ENCODE results near the gene IDH3G. TPM values are rescaled to one million over a fixed set of nuclear protein-coding genes. Genes with fewer than 3 reads are reported as not detected.

The IDH3G gene
- total RNA-seq, 6 donors from 2014 or later: 43.5 to 98.5 (median 57.4) TPM

DNA sequence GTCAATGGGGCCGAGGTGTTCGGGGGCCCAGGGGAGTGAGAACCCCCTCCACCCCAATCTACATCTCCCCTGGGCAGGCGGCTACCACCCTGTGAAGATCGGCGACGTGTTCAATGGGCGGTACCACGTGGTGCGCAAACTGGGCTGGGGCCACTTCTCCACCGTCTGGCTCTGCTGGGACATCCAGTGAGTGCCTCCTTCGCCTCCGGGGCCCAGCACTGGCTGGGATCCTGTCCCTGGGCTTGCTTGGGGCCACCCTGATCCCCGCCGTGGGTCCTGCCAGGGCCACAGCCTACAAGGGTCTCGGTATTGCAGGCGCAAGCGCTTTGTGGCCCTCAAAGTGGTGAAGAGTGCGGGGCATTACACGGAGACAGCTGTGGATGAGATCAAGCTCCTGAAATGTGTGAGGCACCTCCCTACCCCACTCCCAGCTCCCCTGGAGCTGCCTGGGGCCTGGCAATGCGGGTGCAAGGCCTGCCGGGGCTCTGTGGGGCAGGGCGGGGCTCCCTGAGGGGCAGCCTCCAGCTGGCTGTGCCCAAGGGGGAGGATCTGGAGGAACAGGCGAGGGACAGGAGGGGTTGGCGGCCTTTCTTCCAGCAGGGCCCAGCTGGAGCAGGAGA, 12.6 kb downstream of the IDH3G start:
- 83% methylated on average over 16 of the region's 24 CpGs; no CpG with 5 or more reads in 1 of the 2 donors for WGBS, 2 donors
- H3K27ac ChIP-seq: no peak overlapping the region

DNA sequence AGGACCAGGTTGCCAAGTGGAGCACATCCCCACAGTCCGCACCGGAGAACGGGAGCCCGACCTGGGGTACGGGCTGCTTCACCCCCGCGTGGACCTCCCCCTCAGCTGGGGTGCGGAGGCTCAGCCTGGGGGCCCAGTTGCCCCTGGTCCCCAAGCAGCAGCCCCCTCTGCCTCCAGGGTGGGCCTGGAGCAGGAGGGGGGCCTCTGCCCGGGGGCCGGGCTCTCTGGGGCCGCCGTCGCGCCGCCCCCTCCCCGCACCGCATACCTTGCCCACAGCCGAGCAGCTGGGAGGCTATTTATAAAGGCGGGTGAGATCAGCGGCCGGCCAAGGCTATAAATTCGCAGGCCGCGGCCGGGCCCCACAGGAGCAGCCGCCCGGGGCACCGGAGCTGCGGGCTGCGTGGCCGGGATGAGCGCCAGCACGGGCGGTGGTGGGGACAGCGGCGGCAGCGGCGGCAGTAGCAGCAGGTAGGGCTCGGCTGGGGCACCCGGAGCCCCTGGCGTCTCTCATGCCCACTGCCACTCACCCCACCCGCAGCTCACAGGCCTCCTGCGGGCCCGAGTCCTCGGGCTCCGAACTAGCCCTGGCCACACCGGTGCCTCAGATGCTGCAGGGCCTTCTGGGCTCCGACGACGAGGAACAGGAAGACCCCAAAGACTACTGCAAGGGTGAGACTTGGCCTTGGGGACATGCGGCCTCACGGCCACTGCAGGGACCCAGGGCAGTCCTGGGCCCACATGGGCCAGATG, 13.3 kb downstream of the IDH3G start, which contains the start of gene SRPK3:
SRPK3 (plus strand) TSS at position 364 of the 750 bp plus-strand sequence; CDS start at position 410, 46 bp downstream.
- TF ChIP-seq EP300 (IDR thresholded peaks at IDR 0.05): no peak
- TF ChIP-seq POLR2AphosphoS5 (IDR thresholded peaks at IDR 0.05): no peak
- no peak for TF ChIP-seq POLR2A (IDR thresholded peaks at IDR 0.05)
- TF ChIP-seq, protein P1, sequence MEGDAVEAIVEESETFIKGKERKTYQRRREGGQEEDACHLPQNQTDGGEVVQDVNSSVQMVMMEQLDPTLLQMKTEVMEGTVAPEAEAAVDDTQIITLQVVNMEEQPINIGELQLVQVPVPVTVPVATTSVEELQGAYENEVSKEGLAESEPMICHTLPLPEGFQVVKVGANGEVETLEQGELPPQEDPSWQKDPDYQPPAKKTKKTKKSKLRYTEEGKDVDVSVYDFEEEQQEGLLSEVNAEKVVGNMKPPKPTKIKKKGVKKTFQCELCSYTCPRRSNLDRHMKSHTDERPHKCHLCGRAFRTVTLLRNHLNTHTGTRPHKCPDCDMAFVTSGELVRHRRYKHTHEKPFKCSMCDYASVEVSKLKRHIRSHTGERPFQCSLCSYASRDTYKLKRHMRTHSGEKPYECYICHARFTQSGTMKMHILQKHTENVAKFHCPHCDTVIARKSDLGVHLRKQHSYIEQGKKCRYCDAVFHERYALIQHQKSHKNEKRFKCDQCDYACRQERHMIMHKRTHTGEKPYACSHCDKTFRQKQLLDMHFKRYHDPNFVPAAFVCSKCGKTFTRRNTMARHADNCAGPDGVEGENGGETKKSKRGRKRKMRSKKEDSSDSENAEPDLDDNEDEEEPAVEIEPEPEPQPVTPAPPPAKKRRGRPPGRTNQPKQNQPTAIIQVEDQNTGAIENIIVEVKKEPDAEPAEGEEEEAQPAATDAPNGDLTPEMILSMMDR (IDR thresholded peaks at IDR 0.05): no peak
- H3K27ac ChIP-seq: no peak within 1 kb of the TSS
- H3K4me3 ChIP-seq: no peak within 1 kb of the TSS
- H3K9me3 ChIP-seq: no peaks in the 10 kb centered on the region
- peaks cover 0 to 13% (median 1%) of the 10 kb centered on the region in 4 donors for H3K4me1 ChIP-seq
- peak in 1 of 2 donors; percentile 60 for DNase-seq
- no peak for ATAC-seq (ENCODE audit: low FRiP score in 2 of 2)
- H3K36me3 ChIP-seq: peaks cover 0 to 16% (median 5%) of the 10 kb centered on the region in 4 donors
- WGBS, 2 donors: 59% methylated on average over 38 of the region's 52 CpGs; no CpG with 5 or more reads in 1 of the 2 donors
- H3K27me3 ChIP-seq: peaks cover 0 to 12% (median 0%) of the 10 kb centered on the region in 4 donors

More for the DNA sequence above, 12.6 kb downstream of the IDH3G start:
- Histone ChIP-seq H3K4me3 (no peak overlapping the region), H3K9me3 (no peaks in the 10 kb centered on the region), H3K4me1 (peaks cover 0 to 13% (median 1%) of the 10 kb centered on the region in 4 donors), H3K36me3 (peaks cover 0 to 23% (median 11%) of the 10 kb centered on the region in 4 donors), H3K27me3 (peaks cover 0 to 12% (median 0%) of the 10 kb centered on the region in 4 donors)
- peak in 1 of 2 donors; percentile 6 for ATAC-seq (ENCODE audit: low FRiP score in 2 of 2)
- no peak for DNase-seq
- TF ChIP-seq POLR2A (IDR thresholded peaks at IDR 0.05): no peak

DNA sequence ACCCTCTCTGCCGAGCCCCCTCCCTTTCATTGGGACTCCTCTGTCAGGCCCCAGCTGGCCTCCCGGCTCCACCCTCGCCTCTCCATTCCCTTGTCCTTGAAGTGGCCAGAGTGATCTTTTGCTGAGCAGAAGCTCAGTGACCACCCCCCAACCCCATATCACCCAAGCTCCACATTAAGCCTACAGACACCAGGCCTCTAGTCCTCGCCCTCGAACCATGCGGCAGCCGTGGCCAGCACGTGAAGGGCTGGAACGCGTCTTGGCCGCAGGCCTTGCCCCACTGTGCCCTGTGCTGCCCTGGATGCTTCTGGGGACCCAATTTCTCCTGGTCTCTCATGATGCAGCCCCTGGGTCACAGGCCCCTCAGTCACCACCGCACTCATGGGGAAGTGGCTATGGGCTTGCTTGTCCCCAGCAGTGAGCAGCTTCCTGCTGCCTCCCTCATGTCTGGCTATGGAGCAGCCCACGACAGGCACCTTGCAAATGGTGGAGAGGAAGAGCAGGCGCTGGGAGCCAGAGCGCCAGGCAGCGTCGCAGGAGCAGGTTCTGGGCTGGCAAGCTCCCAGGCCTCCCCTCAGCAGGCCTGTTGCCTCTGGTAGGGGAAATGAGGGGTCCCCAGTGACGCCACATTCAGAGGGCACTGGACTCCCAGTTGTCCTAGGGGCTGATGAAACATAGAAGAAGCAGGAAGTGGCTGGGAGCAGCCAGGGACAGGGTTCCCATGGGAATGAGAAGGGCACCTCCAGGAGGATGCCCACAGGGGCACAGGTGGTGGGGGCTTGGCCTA, 14.1 kb downstream of the IDH3G start:
- Histone ChIP-seq H3K4me3 (no peak overlapping the region), H3K4me1 (peaks cover 0 to 13% (median 1%) of the 10 kb centered on the region in 4 donors), H3K27me3 (peaks cover 0 to 12% (median 0%) of the 10 kb centered on the region in 4 donors), H3K27ac (no peak overlapping the region), H3K9me3 (no peaks in the 10 kb centered on the region), H3K36me3 (peaks cover 0 to 8% (median 0%) of the 10 kb centered on the region in 4 donors)
- no peak for ATAC-seq (ENCODE audit: low FRiP score in 2 of 2)
- WGBS, 2 donors: 70 to 79% methylated on average over 3 to 18 of the region's 18 CpGs
- TF ChIP-seq POLR2A (IDR thresholded peaks at IDR 0.05) (no peak), EP300 (IDR thresholded peaks at IDR 0.05) (no peak), POLR2AphosphoS5 (IDR thresholded peaks at IDR 0.05) (no peak)
- TF ChIP-seq, protein P1 (IDR thresholded peaks at IDR 0.05): no peak
- no peak for DNase-seq

DNA sequence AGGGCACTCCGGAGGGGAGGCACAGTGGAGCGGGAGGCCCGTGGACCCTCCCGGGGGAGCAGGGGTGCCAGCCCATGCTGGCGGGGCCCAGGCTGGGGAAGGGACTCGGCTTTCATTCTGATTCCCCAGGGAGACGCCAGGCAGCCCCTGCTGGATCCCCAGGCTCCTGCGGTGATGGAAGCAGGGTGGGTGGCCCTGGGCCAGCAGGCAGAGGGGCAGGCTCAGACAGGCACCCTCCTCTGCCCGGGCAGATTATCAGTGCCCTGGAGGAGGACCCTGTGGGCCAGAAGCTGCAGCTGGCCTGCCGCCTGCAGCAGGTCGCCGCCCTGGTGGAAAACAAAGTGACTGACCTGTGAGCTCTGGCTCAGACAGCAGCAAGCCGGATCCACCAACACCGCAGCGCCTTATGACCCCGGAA, 15.5 kb downstream of the IDH3G start:
- ATAC-seq (ENCODE audit: low FRiP score in 2 of 2) (no peak), DNase-seq (no peak)
- TF ChIP-seq EP300 (IDR thresholded peaks at IDR 0.05) (no peak), POLR2A (IDR thresholded peaks at IDR 0.05) (no peak), POLR2AphosphoS5 (IDR thresholded peaks at IDR 0.05) (no peak)
- TF ChIP-seq, protein P1 (IDR thresholded peaks at IDR 0.05): no peak
- H3K27ac ChIP-seq: no peak overlapping the region
- H3K27me3 ChIP-seq: peaks cover 0 to 12% (median 0%) of the 10 kb centered on the region in 4 donors
- no peaks in the 10 kb centered on the region for H3K36me3 ChIP-seq
- WGBS, 2 donors: 89% methylated on average over 7 of the region's 16 CpGs; no CpG with 5 or more reads in 1 of the 2 donors
- H3K4me3 ChIP-seq: no peak overlapping the region
- H3K9me3 ChIP-seq: no peaks in the 10 kb centered on the region
- peaks cover 0 to 13% (median 1%) of the 10 kb centered on the region in 4 donors for H3K4me1 ChIP-seq

Measured in upper lobe of left lung (tissue), 6 donors.